ENCODE results near the gene RREB1. TPM values are rescaled to one million over a fixed set of nuclear protein-coding genes. Genes with fewer than 3 reads are reported as not detected.

RREB1 gene
- total RNA-seq, 1 donor from 2014 or later, result 41.8 TPM

GRCh38 chr6:7230327-7230691 lies 122.5 kb downstream of the RREB1 start:
- Histone ChIP-seq H3K79me2 (ENCODE audit: insufficient read depth, low read length) (peaks cover 20% of the 10 kb centered on the region), H3K36me3 (ENCODE audit: insufficient read depth, low read length) (peaks cover 24% of the 10 kb centered on the region), H3K4me1 (ENCODE audit: insufficient read depth, low read length) (no peaks in the 10 kb centered on the region), H2AFZ (ENCODE audit: low read depth, low read length) (no peak overlapping the region), H3K4me2 (ENCODE audit: low read length) (no peak overlapping the region), H3K27me3 (ENCODE audit: insufficient read depth, low read length) (no peaks in the 10 kb centered on the region), H3K9me3 (ENCODE audit: insufficient read depth, low read depth, low read length) (no peaks in the 10 kb centered on the region), H3K4me3 (ENCODE audit: insufficient read depth, low read depth, low read length) (no peak overlapping the region), H3K27ac (ENCODE audit: low read depth, low read length) (no peak overlapping the region), H4K20me1 (ENCODE audit: insufficient read depth, low read length) (peaks cover 43% of the 10 kb centered on the region), H3K9ac (ENCODE audit: low read length) (no peak overlapping the region)
- no peaks in the 10 kb centered on the region for H3K27me3 Mint-ChIP-seq (ENCODE audit: low read depth, unreplicated experiment)
- H3K4me1 Mint-ChIP-seq (ENCODE audit: low read depth, unreplicated experiment), result peaks cover 3% of the 10 kb centered on the region
- H3K9me3 Mint-ChIP-seq (ENCODE audit: unreplicated experiment), result no peaks in the 10 kb centered on the region
- TF ChIP-seq EZH2 (IDR thresholded peaks at IDR 0.05; ENCODE audit: insufficient read depth, low read length), result no peak
- TF ChIP-seq CTCF (IDR thresholded peaks at IDR 0.05; ENCODE audit: insufficient read depth, low read depth, low read length), result no peak
- no peak overlapping the region for H3K27ac Mint-ChIP-seq (ENCODE audit: unreplicated experiment)
- peaks cover 28% of the 10 kb centered on the region for H3K36me3 Mint-ChIP-seq (ENCODE audit: low read depth, unreplicated experiment)
- DNase-seq (ENCODE audit: low read depth) (no peak), FAIRE-seq (no peak)
- no peak overlapping the region for H3K4me3 Mint-ChIP-seq (ENCODE audit: unreplicated experiment)

GRCh38 chr6:7230956-7231713 lies 123.4 kb downstream of the RREB1 start:
- Histone ChIP-seq H3K4me3 (ENCODE audit: insufficient read depth, low read depth, low read length) (no peak overlapping the region), H4K20me1 (ENCODE audit: insufficient read depth, low read length) (peaks cover 49% of the 10 kb centered on the region), H3K4me1 (ENCODE audit: insufficient read depth, low read length) (peaks cover 1% of the 10 kb centered on the region), H3K27ac (ENCODE audit: low read depth, low read length) (no peak overlapping the region), H3K4me2 (ENCODE audit: low read length) (no peak overlapping the region), H3K27me3 (ENCODE audit: insufficient read depth, low read length) (no peaks in the 10 kb centered on the region), H3K79me2 (ENCODE audit: insufficient read depth, low read length) (peaks cover 28% of the 10 kb centered on the region), H3K36me3 (ENCODE audit: insufficient read depth, low read length) (peaks cover 22% of the 10 kb centered on the region), H2AFZ (ENCODE audit: low read depth, low read length) (no peak overlapping the region), H3K9ac (ENCODE audit: low read length) (no peak overlapping the region), H3K9me3 (ENCODE audit: insufficient read depth, low read depth, low read length) (no peaks in the 10 kb centered on the region)
- no peak for TF ChIP-seq CTCF (IDR thresholded peaks at IDR 0.05; ENCODE audit: insufficient read depth, low read depth, low read length)
- TF ChIP-seq EZH2 (IDR thresholded peaks at IDR 0.05; ENCODE audit: insufficient read depth, low read length), result no peak
- H3K36me3 Mint-ChIP-seq (ENCODE audit: low read depth, unreplicated experiment), result peaks cover 29% of the 10 kb centered on the region
- FAIRE-seq, result no peak
- no peak overlapping the region for H3K4me3 Mint-ChIP-seq (ENCODE audit: unreplicated experiment)
- no peak overlapping the region for H3K27ac Mint-ChIP-seq (ENCODE audit: unreplicated experiment)
- no peaks in the 10 kb centered on the region for H3K9me3 Mint-ChIP-seq (ENCODE audit: unreplicated experiment)
- H3K27me3 Mint-ChIP-seq (ENCODE audit: low read depth, unreplicated experiment), result no peaks in the 10 kb centered on the region
- DNase-seq (ENCODE audit: low read depth), result no peak
- peaks cover 6% of the 10 kb centered on the region for H3K4me1 Mint-ChIP-seq (ENCODE audit: low read depth, unreplicated experiment)

GRCh38 chr6:7232351-7232750 lies 124.6 kb downstream of the RREB1 start:
- Histone ChIP-seq H4K20me1 (ENCODE audit: insufficient read depth, low read length) (peaks cover 47% of the 10 kb centered on the region), H3K4me1 (ENCODE audit: insufficient read depth, low read length) (peaks cover 3% of the 10 kb centered on the region), H3K27me3 (ENCODE audit: insufficient read depth, low read length) (no peaks in the 10 kb centered on the region), H3K4me2 (ENCODE audit: low read length) (no peak overlapping the region), H3K4me3 (ENCODE audit: insufficient read depth, low read depth, low read length) (no peak overlapping the region), H2AFZ (ENCODE audit: low read depth, low read length) (no peak overlapping the region), H3K9me3 (ENCODE audit: insufficient read depth, low read depth, low read length) (no peaks in the 10 kb centered on the region), H3K36me3 (ENCODE audit: insufficient read depth, low read length) (peaks cover 16% of the 10 kb centered on the region), H3K27ac (ENCODE audit: low read depth, low read length) (no peak overlapping the region), H3K9ac (ENCODE audit: low read length) (no peak overlapping the region), H3K79me2 (ENCODE audit: insufficient read depth, low read length) (peaks cover 30% of the 10 kb centered on the region)
- no peak overlapping the region for H3K4me3 Mint-ChIP-seq (ENCODE audit: unreplicated experiment)
- H3K36me3 Mint-ChIP-seq (ENCODE audit: low read depth, unreplicated experiment), result peaks cover 22% of the 10 kb centered on the region
- H3K9me3 Mint-ChIP-seq (ENCODE audit: unreplicated experiment), result no peaks in the 10 kb centered on the region
- TF ChIP-seq CTCF (IDR thresholded peaks at IDR 0.05; ENCODE audit: insufficient read depth, low read depth, low read length) (no peak), EZH2 (IDR thresholded peaks at IDR 0.05; ENCODE audit: insufficient read depth, low read length) (no peak)
- H3K27me3 Mint-ChIP-seq (ENCODE audit: low read depth, unreplicated experiment), result no peaks in the 10 kb centered on the region
- DNase-seq (ENCODE audit: low read depth) (no peak), FAIRE-seq (no peak)
- H3K27ac Mint-ChIP-seq (ENCODE audit: unreplicated experiment), result no peak overlapping the region
- H3K4me1 Mint-ChIP-seq (ENCODE audit: low read depth, unreplicated experiment), result peaks cover 8% of the 10 kb centered on the region
